KMS-11 (cell line): Measurements from ENCODE around the gene GALT.

ENCODE experiments used
- H2AFZ ChIP-seq: fragments of 200-600 bp; sonication (generic); 2 replicates; pipeline ENCODE4 v1.6.1; 2016; ENCODE audit warnings: antibody characterized with exemption, mixed run types, low read depth
- H3K27ac ChIP-seq: fragments of 200-600 bp; sonication (generic); 2 replicates; pipeline ENCODE4 v1.6.1; 2016; ENCODE audit warnings: mild to moderate bottlenecking, mixed run types
- H3K27me3 ChIP-seq: fragments of 200-600 bp; sonication (generic); 2 replicates; pipeline ENCODE4 v1.6.1; 2017; ENCODE audit warnings: mild to moderate bottlenecking, low read depth, mixed run types, moderate library complexity; ENCODE audit not compliant: insufficient read depth
- H3K36me3 ChIP-seq: fragments of 200-600 bp; sonication (generic); 2 replicates; pipeline ENCODE4 v1.6.1; 2017; ENCODE audit warnings: mild to moderate bottlenecking, mixed run types; ENCODE audit not compliant: insufficient read depth
- H3K4me1 ChIP-seq: fragments of 200-600 bp; sonication (generic); 2 replicates; pipeline ENCODE4 v1.6.1; 2016; ENCODE audit warnings: mild to moderate bottlenecking, low read depth, mixed run types; ENCODE audit not compliant: poor library complexity, severe bottlenecking
- H3K4me2 ChIP-seq: fragments of 200-600 bp; sonication (generic); 2 replicates; pipeline ENCODE4 v1.7.0; 2016; ENCODE audit warnings: mild to moderate bottlenecking, mixed run types
- H3K4me3 ChIP-seq: fragments of 200-600 bp; sonication (generic); IDR thresholded peaks from 2 replicates; pipeline ENCODE4 v1.6.1; 2017; ENCODE audit warnings: low read depth, low read length, mixed read lengths; ENCODE audit not compliant: insufficient read depth
- H3K79me2 ChIP-seq: fragments of 200-600 bp; sonication (generic); 2 replicates; pipeline ENCODE4 v1.6.1; 2016; ENCODE audit warnings: low read depth, mixed run types; ENCODE audit not compliant: insufficient read depth
- H3K9ac ChIP-seq: fragments of 200-600 bp; sonication (generic); 2 replicates; pipeline ENCODE4 v1.6.1; 2016; ENCODE audit warnings: mild to moderate bottlenecking, mixed run types
- H4K20me1 ChIP-seq: fragments of 200-600 bp; sonication (generic); 2 replicates; pipeline ENCODE4 v1.6.1; 2016; ENCODE audit warnings: mild to moderate bottlenecking, mixed run types; ENCODE audit not compliant: insufficient read depth
- TF ChIP-seq, protein P1 (sequence below): fragments of 200-600 bp; sonication (generic); conservative IDR thresholded peaks from 2 replicates; pipeline ENCODE4 v1.6.1; 2017; ENCODE audit warnings: low read depth, mild to moderate bottlenecking, antibody characterized with exemption, low read length, moderate library complexity, mixed read lengths

GALT gene

GRCh38 chr9:34646211-34647083, at the start of gene GALT:
Gene GALT, plus strand, starts transcription at chr9:34646675. Its CDS starts 30 bp downstream, at chr9:34646705.
- Histone ChIP-seq H3K4me3 (no peak within 1 kb of the TSS), H4K20me1 (no peaks in the 10 kb centered on the region), H3K4me2 (peak within 1 kb of the TSS; percentile 95), H2AFZ (peak within 1 kb of the TSS; percentile 92), H3K79me2 (peaks cover 11% of the 10 kb centered on the region; the same call in 1 of the 2 replicates), H3K9ac (peak within 1 kb of the TSS; percentile 67), H3K27ac (peak within 1 kb of the TSS; percentile 48), H3K4me1 (peaks cover 31% of the 10 kb centered on the region), H3K27me3 (no peaks in the 10 kb centered on the region), H3K36me3 (no peaks in the 10 kb centered on the region)
- TF ChIP-seq, protein P1, sequence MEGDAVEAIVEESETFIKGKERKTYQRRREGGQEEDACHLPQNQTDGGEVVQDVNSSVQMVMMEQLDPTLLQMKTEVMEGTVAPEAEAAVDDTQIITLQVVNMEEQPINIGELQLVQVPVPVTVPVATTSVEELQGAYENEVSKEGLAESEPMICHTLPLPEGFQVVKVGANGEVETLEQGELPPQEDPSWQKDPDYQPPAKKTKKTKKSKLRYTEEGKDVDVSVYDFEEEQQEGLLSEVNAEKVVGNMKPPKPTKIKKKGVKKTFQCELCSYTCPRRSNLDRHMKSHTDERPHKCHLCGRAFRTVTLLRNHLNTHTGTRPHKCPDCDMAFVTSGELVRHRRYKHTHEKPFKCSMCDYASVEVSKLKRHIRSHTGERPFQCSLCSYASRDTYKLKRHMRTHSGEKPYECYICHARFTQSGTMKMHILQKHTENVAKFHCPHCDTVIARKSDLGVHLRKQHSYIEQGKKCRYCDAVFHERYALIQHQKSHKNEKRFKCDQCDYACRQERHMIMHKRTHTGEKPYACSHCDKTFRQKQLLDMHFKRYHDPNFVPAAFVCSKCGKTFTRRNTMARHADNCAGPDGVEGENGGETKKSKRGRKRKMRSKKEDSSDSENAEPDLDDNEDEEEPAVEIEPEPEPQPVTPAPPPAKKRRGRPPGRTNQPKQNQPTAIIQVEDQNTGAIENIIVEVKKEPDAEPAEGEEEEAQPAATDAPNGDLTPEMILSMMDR: peak; percentile 58

DNA sequence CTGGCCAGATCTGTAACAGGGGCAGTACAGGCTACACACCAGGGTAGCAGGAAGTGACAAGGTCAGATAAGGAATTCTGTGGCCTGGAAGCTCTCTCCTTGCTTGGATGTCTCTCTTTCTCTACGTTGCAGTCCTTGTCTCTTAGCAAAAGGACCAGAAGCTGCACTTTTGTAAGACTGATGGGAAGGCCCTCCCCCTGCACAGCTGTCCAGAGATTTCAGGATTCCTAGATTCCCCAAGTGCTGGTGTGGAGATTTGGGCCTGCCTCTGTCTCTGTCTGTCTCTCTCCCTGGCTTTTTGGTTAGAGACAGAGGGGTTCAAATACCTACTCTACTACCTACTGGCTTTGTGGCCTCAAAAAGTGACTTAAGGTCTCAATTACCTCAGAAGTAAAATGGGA, 46.9 kb upstream of the GALT start:
- no peaks in the 10 kb centered on the region for H3K27me3 ChIP-seq
- no peak overlapping the region for H2AFZ ChIP-seq
- H3K4me1 ChIP-seq: no peaks in the 10 kb centered on the region
- H3K4me2 ChIP-seq: no peak overlapping the region
- H3K79me2 ChIP-seq: no peaks in the 10 kb centered on the region
- H4K20me1 ChIP-seq: no peaks in the 10 kb centered on the region
- no peaks in the 10 kb centered on the region for H3K36me3 ChIP-seq
- H3K4me3 ChIP-seq: no peak overlapping the region
- TF ChIP-seq, protein P1: no peak
- H3K27ac ChIP-seq: no peak overlapping the region
- no peak overlapping the region for H3K9ac ChIP-seq

DNA sequence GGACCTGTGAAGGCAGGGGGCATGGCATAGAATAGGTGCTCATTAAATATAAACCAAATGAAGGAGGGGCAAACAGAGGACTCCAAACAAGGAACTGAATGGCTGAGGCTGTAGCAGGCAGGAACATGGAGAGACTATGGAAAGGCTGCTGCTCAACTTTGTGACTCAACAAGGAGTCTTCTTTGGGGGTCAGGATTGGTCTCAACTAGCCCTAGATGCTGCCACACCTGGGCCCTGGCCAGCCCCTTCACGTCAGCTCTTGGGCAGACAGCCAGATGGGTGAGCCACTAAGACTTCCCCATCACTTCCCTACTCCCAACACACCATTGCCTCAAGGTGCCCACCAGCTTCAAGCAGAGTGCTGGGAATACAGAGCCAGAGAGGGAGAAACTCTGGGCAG, 45.6 kb upstream of the GALT start:
- Histone ChIP-seq H3K4me3 (no peak overlapping the region), H3K9ac (no peak overlapping the region), H3K79me2 (no peaks in the 10 kb centered on the region), H3K4me1 (no peaks in the 10 kb centered on the region), H3K27ac (no peak overlapping the region), H4K20me1 (no peaks in the 10 kb centered on the region), H2AFZ (no peak overlapping the region), H3K4me2 (no peak overlapping the region), H3K27me3 (no peaks in the 10 kb centered on the region; the same call in 1 of the 2 replicates), H3K36me3 (no peaks in the 10 kb centered on the region)
- TF ChIP-seq, protein P1: no peak

DNA sequence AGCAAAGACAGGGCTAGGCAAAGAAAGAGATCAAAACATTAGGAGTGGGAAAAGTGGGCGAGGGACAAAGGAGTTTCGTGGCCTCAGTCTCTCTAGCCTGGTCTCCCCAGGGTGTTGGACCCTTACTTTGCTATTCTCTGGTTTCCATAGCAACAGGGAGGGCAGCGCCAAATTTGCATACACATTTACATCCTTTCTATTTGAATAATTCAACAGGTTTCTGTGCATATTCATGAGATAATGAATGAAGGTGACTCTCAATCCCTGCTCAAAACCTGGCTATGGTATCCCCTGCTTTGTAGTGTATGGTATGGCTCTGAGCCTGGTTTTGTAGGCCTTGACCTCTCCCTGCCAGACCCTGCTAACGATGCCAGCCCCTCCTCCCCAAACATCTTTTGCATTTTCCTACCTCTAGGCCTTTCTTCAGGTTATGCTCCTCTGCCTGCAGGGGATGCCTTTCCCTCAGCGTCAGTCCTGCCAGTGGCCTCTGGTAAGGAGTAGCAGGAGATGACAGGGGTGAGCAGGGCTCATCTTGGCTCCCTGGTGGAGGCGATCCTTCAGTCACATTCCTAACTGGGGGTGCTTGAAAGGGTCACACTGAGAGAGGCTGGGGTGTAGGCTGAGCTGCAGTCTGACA, 44.4 kb upstream of the GALT start:
- no peaks in the 10 kb centered on the region; the same call in 1 of the 2 replicates for H3K27me3 ChIP-seq
- no peaks in the 10 kb centered on the region for H3K36me3 ChIP-seq
- no peak overlapping the region for H2AFZ ChIP-seq
- TF ChIP-seq, protein P1: no peak
- H3K4me2 ChIP-seq: no peak overlapping the region
- H3K9ac ChIP-seq: no peak overlapping the region
- no peak overlapping the region for H3K4me3 ChIP-seq
- no peak overlapping the region for H3K27ac ChIP-seq
- H4K20me1 ChIP-seq: no peaks in the 10 kb centered on the region
- H3K4me1 ChIP-seq: no peaks in the 10 kb centered on the region
- H3K79me2 ChIP-seq: no peaks in the 10 kb centered on the region
